GM19193 (cell line): ENCODE data around the gene BRINP1.

Source experiments
- POLR2A ChIP-seq: IDR thresholded peaks from 4 replicates; pipeline ENCODE4 v1.6.1; 2011; ENCODE audit not compliant: insufficient read depth, insufficient read length; ENCODE audit errors: extremely low read depth

Gene BRINP1

DNA sequence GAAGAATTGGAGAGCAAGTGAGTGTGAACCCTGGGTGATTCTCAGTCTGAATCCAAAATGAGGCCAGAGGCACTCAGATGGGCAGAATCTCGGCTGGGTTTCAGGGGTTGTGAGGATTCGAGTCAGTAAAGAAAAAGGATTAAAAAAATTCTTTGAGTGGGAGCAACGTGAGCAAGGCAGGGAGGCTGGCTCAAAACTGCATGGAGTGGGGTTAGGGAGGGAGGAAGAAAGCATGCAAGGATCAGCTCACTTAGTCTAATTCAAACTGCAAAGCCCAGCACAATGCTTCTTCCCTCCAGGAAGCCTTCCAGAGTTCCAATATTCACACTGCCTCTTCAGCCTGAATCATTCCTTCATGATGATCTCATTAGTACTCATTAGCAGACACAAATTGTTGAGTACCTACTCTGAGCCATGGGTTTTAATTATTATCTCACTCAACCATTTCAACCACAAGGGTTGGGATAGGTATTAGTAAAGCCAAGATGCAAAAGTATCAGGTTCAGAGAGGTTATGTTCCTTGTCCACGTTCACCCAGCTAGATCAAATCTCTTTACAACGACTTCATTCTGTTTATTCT is 95.8 kb downstream of the BRINP1 start:
- no peak for TF ChIP-seq POLR2A

DNA sequence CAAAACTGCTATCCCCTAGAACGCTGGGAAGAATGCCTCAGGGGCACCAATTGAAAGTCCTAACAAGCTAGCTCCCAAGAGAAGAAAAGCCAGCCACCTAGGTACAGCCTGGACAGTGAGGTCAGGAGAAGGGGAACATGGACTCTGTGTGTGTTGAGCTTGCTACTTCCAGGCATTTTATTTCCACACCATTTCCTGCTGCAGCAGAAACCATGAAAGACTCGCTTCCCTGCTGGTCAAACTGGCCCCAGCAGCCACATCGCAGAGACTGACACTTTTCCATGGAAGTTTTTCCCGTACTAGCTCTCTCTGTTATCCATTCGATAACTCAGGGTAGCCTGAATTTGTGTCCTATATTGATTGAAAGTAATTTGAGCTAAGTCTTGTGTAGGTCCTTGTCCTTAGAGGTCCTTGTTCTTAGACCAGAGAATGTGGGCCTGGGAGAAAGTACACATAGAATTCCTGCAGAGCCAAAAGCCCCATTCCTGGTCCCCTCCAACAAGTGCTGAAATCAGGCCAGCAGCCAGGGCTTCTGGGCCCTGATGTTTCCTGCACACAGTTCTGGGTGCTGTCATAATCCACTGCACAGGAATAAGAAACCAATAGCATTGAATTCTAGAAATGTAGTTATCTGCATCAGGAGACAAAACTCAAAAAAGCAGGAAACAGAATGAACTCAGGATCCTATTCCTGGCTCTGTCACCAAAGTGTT is 96.6 kb downstream of the BRINP1 start:
- no peak for TF ChIP-seq POLR2A

DNA sequence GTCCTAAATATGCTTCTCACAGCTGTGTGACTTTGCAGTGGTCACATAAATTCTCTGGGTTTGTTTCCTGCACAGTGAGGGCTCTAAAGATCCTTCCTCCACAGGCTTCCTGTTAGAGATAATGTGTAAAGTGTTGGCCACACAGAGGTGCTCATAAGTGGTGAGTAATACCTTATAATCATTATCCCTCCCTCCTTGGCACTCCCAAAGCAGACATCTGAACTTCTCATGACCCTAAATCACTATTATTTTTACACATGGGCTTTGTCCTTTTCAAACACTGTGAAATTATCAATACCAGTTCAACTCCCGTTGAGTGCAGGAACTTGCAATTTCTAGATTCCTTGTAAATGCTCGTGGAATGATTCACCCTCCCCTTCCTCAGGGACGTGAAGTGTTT is 100.2 kb downstream of the BRINP1 start:
- no peak for TF ChIP-seq POLR2A

DNA sequence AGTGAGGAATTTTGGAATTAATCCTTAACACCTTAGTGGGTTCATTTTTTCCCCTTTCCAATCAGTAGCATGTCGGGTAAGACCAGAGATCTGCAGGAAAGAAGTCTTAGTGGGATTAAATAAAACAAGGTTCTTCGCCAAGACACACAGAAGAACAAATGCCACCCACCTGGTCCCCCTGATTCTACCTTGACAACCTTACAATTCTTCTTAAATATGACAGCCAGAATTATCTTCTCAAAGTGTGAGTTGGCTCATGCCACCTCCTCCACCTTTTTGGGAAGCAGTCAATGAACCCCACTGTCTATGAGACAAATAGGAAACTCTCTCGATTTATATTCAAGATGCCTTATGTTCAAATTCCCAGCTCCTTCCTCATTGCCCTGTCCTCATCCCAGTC is 105.1 kb downstream of the BRINP1 start:
- no peak for TF ChIP-seq POLR2A

DNA sequence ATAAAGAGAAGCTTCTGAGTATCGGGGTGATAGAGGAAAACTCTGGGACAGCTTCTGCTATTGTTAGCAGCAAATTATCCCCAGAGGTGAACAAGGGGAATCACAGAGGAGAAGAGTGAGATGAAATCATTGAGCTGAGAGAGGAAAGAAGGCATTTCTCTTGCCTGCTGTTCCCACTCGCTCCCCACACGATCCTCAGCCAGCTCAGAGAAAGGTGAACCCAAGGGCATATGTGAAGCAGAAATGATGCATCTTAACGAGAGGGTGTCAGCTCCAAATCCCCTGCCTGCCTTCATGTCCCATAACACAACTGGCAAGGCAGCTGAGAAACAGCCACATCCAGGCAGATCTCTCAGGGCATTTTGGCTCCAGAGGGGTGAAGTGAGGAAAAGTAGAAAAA is 111.6 kb downstream of the BRINP1 start:
- no peak for TF ChIP-seq POLR2A

DNA sequence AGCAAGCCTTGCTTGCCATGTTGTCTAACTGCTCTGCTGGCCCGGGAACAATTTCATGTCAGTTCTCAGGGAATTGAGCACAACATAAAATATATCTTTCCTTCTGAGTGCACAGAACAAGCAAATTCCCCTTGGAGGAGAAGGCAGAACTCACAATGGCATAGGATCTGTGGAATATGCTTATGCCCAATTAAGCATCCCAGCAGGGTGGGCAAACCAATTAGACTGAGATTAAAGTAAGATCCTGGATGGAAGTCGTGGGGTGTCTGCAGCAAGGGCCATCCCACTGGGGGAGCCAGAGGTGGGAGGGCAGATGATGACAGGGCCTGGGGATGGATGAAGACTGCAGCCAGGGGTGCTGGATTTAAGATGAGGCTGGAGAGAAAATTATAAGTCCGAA is 114.1 kb downstream of the BRINP1 start:
- no peak for TF ChIP-seq POLR2A

DNA sequence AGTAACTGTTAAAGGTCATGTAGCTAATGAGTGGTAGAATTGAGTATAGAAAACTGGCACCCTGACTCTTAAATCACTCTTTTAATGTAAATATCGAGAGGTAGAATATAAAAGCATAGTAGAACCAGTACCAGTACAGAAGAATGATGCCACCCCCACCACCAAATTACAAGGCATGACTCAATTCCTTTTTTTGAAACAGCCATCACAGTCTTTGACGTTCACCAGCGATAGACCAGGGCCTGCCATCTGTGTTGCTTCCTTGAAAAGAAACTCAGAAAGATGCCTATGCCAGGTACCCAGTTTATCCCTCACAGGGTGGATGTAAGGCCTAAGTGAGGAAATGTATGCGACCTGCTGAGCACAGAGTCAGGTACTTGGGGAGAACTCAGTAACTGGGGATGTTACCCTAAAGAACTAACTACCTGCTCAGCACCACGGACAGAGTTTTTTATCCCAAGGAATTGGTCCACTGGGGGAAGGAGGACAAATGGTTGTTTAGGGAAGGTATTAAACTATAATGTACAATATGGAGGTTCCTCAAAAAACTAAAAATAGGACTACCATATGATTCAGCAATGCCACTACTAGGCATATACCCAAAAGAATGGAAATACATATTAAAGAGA is 116.5 kb downstream of the BRINP1 start:
- TF ChIP-seq POLR2A = no peak

DNA sequence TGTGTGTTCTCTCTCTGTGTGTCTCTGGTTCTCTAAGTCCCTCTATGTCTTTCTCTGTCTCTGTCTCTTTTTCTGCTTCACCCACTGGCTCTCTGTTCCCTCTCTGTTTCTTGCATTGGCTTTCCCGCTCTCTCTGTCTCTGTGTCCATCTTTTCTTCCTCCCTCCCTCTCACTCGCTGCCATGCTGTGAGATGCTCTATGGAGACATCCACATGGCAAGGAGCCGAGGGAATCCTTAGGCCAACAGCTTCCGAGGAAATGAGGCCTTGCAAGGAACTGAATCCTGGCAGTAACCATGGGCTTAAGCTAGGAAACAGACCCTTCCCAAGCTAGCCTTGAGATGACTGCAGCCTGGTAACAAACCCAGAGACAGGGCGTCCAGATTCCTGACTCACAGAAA is 117.3 kb downstream of the BRINP1 start:
- TF ChIP-seq POLR2A = no peak

DNA sequence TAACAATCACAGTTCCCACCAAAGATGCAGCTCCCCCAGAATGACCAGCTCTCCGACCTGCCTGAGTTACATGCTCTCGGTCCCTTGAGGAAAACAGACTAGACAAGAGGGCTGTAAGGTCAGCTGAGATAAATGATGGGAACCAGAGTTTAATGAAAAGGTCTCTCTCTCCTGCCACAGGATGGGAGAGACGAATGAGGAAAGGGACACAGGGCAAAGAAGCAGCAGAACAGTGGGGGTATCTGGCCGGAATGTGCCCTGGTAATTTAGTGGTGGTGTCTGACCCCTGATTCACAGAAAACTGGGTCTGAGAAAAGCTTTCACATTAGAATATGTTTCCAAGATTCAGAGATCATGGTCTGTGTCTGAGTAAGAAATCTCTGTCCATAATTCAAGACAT is 118.5 kb downstream of the BRINP1 start:
- no peak for TF ChIP-seq POLR2A

DNA sequence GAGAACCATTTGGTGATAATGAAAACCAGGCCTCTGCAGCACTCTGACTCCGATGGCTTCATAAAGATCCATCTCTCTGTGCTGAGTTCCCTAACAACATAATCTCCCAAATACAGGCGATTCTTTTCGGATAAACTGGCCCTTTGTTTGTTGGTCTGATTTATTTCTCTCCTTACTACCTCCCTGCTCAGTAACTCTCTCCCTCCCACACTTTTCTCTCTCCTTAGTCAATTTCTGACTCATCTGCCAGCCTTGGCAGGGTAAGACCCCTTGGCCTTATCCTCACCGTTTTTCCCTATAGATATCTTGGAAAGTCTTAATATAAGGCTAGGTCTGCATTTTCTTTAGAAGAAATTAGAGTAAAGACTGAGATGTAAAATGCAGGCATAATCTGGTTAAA is 128.7 kb downstream of the BRINP1 start:
- no peak for TF ChIP-seq POLR2A

DNA sequence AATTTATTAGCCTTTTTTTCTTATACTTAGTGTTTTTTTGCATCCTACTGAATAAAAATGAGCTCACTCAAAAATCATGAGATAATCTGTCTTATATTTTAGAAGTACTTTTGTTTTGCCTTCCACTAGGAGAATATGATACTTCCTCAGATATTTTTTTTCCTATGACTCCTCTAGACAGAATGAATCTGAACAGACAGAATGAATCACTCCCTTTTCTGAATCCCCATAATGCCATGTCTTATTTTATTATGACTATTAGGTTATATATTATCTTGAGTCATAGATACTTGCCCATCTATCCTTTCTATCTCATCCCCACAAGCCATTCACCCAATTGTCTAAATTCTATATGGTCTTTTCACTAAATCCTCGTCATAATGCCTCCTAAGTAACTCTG is 134.6 kb downstream of the BRINP1 start:
- TF ChIP-seq POLR2A = no peak

DNA sequence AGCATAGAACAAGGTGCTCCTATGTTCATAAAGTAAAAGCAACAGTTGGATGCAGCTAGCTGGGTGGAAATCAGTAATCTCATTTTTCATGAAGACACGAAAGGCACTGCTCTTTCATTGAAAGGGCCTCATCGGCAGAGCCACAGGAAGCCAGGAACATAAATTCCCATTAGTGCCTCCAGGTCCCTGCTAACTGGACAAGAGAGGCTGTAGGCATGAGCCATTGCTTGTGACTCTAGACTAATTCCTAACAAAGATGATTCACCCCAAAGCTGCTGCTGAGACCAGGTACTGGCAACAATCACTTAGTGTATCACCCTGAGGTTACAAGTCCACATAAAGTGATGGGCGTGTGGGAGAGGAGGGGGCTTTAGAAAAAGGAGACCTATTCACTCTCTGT is 141.8 kb downstream of the BRINP1 start:
- TF ChIP-seq POLR2A = no peak

DNA sequence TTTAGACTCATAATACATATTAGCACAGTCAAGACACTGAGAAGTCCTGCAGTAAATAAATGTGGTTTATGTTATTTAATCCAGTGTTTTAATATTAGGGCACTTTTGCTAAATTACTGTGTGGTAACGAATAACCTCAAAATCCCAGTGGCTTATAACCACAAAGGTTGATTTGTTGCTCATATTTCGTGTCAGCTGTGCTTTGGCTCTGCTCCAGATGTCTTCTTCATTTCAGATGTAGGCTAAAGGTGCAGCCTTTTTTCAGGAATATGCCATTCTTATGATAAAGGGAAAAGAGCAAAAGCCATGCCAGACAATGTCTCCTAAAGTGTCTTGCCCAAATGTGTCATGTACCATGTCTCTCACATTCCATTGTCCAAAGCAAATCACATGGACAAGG is 144.8 kb downstream of the BRINP1 start:
- TF ChIP-seq POLR2A = no peak

DNA sequence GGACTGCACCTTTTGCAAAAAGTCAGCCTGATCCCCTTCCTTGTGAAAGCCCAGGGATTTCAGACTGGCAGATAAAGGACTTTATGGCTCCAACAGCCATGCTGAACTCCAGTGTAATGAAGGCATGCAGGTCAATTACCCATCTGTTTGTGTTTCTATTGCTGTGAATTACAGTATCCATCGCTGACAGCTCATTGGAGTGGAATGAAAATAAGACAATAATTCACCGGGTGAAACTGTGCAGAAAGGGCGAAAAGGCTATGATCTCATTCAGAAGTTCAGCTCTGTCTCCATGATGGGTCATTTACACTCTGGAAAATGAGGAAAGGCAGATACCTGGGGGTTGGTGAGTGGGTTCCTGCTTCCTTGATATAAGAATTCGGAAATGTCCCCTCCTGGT is 148.0 kb downstream of the BRINP1 start:
- no peak for TF ChIP-seq POLR2A

DNA sequence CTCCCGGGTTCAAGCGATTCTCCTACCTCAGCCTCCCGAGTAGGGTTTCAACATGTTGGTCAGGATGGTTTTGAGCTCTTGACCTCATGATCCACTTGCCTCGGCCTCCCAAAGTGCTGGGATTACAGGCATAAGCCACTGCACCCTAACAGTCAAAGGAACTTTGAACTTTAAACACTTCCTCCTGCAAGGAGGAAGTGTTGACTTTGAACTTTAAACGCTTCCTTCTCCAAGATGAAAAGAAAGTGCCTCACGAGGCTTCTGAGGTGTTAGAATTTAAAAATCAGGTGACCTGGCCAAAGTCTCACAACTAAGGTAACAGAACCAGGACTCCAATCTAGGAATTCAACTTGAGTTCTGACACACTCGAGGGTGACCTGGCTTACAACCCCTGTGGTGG is 150.9 kb downstream of the BRINP1 start:
- TF ChIP-seq POLR2A = no peak

DNA sequence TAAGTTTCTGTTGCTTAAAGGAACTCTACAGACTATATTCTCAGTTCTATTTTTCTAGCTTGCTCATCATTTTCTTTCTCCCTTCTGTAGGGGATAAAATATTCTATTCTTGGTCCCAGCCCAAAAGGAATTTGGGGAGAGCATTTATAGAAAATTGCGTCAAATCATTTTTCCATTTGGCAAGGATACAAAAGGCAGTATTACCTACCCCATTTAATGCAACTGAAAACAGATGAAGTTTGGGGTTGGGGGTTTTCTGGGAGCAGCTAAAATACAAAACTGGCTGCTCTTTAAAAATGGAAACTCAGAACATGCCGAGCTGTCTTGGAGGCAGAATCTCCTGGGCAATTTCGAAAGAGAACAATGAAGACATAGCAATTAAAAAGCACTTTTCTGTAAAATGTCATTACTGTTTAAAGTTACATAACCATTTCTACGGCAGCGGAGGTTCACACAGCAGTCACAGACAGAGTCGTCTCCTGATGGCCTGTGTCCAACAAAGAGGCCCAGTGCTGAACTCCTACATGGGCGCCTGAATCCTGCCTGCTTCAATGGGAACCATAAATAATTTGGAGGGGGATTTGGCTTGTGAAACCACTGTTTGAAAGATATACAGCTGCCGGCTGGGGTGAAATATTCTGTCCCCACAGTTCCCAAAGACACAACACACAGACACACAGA is 152.4 kb downstream of the BRINP1 start:
- TF ChIP-seq POLR2A = no peak

DNA sequence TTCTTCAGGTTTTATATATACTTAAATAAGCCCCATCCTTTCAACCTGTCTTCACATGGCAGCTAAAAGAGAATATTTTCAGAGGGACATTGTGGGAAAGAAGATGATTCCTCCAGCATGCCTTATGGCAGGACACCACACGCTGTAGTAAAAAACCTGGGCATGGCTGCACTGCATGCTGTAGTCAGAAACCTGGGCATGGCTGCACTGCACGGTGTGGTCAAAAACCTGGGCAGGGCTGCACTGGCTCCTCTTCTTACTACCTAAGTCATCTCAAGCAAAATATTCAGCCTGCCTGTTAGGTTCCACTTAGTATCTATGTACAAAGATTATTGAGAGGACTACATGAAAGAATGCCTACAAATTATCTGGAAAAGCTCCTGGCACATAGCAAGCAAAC is 153.6 kb downstream of the BRINP1 start:
- TF ChIP-seq POLR2A = no peak

DNA sequence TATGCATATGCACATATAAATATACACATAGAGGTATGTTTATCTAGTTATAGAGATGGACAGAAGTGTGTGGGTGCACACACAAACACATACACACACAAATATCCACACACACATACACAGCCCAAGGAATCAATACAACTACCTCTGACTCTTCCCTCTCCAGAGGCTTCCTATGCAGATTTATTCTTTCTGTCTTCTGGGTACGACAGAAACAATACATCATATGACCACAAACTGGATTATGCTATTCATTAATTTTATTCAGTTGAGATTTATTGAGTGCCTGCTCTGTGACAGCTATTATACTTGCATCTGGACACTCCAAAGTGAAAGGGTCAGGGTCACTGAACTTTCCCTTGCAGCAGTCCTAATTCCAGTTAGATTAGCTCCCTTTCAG is 155.8 kb downstream of the BRINP1 start:
- TF ChIP-seq POLR2A = no peak
